ENCODE data around the gene ASS1.

The ASS1 gene

DNA sequence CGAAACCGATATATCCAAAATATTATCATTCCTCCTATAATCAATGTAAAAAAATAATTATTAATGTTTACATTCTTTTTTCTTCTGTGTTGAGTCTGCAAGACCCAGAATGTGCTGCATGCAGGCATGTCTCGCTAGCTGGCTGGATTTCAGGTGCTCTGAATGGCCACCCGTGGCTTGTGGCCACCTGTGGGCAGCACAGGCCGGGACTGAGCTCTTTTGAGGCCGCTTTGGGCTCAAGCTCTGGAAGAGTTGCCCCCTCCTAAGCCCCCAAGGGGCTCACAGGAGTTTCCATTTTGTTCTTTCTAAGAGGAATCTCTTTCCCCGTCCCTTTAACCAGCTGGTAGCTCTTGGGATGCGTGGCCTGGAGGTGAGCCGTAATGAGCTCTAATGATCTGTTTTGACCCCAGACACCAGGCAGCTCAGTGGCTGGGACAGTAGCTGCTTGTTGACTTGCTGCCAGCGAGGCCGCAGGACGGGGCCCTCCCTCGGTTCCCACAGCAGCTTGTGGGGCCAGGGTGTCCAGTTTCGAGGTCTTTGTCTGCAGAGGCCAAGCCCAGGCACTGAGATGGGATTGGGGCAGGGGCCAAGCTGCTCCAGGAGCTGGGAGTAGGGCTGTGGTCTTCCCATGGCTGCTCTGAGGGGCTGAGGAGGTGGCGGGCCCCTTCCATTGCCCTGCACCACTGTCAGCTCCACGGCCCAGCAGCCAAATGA is 20.8 kb downstream of the ASS1 start:
- Histone ChIP-seq H3K4me3 (no peak overlapping the region), H3K27ac (no peak overlapping the region)

DNA sequence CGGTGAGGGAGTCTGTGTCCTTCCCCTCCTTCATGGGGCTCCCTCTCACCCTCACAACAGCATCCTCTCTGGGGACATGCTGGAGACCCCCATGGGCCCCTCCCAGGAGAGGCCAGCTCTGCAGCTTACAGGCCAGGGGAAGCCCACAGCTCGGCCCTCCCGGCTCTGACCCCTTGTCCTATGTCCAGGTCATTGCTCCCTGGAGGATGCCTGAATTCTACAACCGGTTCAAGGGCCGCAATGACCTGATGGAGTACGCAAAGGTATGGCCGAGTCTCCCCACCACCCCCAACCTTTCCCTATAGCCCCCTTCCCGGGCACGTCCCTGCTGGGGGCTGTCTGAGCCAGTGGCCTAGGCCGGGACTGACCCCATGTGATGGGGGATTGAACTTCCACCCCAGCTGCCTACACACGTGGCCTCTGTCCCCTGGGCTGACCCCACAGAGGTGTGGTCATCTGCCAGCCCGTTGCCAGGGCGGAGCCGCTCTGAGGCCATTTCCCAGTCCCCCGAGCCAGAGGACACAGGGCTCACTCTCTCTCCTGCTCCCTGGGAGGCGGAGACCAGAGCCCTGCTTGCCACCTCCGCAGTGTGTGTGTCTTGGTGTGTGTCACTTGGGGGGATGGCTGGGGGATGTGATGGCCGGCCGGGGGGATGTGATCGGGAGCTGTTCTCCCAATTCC is 21.9 kb downstream of the ASS1 start:
- H3K27ac ChIP-seq, result no peak overlapping the region
- H3K4me3 ChIP-seq, result no peak overlapping the region

DNA sequence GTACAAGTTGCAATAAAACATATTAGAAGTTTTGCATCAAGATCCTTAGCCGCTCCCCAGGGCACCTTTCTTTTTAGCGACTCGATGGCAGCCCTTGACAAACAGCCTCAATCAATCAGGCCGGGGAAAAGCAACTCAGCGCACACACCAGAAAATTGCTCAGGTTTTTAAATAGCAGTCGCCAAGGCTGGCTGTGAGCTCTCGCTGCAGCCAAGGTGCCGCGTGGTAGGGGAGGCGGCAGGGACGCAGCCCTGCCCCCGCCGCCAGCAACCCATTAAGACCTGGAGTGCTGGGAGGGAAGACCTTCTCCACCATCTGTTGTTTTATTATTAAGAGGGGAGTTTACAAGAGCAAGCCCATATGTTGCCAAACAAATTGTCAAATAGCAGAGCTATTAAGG is 22.6 kb downstream of the ASS1 start:
- Histone ChIP-seq H3K4me3 (no peak overlapping the region), H3K27ac (no peak overlapping the region)

DNA sequence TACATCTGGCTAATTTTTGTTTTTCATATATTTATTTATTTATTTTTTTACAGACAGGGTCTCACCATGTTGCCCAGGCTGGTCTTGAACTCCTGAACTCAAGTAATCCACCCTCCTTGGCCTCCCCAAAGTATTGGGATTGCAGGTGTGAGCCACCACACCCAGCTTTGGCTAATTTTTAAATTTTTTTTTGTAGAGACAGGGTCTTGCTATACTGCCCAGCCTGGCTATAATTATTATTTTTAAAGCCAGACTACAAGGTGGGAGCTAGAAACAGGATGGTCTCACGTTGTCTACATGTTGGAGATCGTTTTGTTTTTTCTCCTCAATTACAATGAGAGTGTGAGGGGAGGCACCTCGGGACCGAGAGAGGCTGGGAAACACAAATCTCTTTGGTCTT is 23.8 kb downstream of the ASS1 start:
- Histone ChIP-seq H3K4me3 (no peak overlapping the region), H3K27ac (no peak overlapping the region)

DNA sequence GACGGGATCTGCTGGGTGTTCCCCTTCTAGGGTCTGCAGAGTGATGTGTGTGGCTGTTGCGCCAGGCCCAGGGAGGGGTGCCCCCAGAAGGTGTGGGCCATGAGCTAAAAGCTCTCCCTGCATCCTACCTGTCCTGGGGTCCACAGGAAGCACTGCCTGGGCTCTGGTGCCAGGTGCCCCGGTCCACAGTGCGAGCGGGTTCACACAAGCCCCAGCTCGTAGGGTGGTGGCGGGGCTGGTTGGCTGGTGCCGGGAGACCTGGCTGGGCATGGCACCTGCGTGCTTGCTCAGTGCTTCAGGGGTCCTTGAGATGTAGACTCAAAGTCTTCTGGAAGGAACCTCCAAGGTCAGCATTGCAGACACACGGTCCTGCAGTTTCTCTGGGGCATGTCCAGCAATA is 25.5 kb downstream of the ASS1 start:
- H3K4me3 ChIP-seq, result no peak overlapping the region
- H3K27ac ChIP-seq, result no peak overlapping the region

DNA sequence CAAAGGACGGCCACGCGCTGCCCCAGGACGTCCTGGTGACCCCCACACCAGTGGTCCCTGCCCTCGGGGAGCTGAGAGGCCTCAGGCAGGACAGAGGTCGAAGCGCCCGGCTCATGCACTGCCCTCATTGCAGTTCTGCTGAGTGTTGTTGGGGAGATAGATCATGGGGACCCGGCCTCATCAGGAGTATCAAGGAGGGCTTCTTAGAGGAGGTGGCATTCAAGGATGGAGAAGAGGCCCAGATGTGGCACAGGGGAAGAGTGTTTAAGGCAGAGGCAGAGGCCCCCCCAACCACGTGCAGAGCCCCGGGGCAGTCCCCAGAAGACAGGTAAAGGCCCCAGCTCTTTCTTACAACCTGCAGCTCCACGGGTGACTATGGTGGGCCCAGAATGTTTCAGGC is 26.2 kb downstream of the ASS1 start:
- no peak overlapping the region for H3K27ac ChIP-seq
- H3K4me3 ChIP-seq, result no peak overlapping the region

DNA sequence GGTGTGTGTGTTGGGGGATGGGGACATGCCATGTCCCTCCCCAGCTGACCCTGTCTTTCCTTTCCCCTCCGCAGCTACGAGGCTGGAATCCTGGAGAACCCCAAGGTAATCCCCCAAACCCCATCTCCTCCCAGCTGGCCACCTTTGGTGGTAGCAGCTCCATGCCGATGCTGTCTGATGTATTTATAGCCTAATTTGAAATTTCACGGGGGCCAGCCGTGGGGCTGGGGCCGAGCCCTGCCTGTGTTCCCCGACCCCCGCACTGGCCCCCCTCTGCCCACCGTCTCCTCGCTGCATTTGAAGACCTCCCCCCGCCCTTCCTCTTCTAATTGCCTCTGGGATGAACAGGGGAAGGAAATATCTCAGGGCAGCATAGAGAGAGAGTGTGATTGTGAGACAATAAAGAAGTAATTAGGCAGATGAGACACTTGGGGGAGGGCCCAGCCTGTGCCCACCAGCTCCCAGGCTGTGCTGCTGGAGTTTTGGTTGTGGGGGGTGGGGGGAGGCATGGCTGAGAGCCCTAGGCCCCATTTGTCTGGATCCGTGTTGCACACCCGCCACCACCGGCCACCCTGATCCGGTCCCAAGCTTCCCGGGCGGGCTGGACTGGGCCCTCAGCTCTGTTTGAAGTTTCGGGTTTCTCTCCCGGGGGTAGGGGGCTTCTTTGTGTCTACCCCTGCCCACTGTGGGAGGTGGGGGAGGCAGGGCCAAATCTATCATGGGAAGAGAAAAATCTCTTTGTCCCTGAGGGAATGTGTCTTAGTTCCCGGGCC is 26.8 kb downstream of the ASS1 start:
- no peak overlapping the region for H3K27ac ChIP-seq
- no peak overlapping the region for H3K4me3 ChIP-seq

DNA sequence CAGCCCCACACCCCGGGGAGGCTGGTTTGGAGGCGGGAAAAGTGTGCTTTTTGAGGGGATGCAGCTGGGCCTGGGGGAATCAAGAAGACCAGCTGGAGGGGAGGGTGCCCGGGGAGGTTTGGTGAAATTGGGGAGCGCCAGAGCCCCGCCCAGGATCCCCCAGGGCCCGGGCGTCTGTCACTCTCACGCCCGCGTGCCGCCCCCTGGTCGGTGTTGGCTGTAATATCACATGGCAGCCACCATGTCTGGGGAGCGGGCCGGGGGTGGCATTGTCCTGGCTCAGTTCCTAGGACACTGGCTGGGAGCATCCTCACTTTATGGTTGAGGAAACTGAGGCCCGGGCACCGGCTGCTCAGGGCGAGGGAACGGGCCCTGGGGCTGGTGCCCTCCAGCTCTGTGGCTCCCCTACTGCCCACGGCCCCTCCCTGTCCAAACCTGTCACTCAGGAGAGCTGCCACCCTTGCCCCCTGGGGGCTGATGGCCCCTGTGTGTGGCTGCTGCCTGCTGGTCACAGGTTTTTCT is 27.5 kb downstream of the ASS1 start:
- Histone ChIP-seq H3K4me3 (no peak overlapping the region), H3K27ac (no peak overlapping the region)

DNA sequence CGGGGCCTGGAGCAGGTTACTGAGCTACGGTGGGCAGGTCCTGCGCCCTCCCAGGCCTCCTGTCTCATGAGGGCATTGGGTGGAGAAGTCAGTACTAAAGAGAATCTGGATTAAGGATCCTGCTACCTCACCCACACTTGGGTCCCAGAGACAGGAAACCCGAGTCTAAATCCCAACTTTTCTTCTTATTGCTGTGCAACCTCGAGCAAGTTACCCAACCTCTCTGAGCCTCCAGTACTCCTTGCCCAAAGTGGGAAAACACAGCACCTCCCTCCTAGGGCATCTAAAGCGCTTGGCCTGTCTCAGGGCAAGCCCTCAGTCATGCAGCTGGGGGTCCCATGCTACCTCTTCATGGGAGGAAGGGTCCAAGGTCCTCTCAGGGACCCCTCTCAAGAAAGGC is 28.2 kb downstream of the ASS1 start:
- Histone ChIP-seq H3K4me3 (no peak overlapping the region), H3K27ac (no peak overlapping the region)

DNA sequence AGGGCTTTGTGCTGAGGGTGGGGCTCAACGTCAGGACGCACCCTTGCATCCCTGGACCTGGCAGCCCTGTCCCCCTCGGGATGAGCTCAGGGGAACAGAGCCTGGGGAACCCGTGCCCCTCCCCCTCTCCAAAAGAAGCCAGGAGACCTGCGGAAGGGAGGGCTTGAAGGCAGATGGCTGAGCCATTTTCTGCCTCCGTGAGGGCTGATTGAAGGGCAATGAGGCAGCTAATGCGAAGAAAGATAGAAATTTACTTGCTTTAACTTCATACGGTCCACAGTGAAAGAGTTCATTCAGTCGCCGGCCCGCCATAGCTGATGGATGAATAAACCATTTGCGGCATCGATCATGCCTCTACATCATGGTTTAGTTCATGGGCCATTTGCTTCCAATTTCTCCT is 28.8 kb downstream of the ASS1 start:
- no peak overlapping the region for H3K27ac ChIP-seq
- no peak overlapping the region for H3K4me3 ChIP-seq

DNA sequence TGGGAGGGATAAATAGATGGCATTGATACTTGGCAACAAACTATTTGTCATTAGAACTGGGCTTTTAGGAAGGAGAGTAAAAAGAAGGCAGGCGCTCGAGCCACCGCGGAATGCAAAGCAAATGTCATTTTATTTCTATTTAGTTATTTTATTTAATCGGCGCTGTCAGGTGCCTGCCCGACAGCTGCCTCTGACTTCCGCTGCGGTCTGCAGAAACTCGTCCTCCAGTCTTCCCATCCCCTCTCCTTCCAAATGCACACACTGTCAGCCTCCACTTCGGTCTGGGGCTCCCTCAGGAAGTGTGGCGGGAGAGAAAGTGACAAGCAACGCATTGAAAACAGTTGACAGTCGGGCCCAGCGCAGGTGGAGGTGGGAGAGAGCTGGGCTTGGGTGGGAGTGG is 29.3 kb downstream of the ASS1 start:
- H3K27ac ChIP-seq, result no peak overlapping the region
- no peak overlapping the region for H3K4me3 ChIP-seq

DNA sequence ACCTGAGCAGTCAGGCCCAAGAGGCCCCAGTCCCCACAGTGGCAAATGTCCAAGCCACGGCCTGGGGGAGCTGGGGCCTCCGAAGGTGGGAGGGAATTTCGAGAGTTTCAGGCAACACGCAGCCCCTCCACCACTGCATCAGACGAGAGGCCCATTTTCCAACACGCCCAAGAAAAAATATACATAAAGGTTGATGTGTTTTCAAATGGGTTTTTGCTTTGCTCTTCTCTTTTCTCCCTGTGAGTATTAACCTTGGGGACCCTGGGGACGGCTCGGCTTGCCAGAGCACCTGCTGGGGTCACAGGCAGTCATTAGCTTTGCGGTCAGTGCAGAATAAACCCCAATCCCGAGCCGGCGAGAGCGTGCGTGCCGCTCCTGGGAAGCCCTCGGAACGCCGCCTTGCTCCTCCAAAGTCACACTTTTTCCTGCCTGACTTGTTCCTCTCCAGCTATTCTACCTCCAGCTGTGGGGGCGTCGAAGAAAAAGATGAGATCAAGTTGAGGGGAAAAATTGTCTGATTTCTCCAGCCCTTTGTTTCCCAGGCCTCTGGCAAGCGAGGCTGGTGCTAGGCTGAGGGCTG is 31.5 kb downstream of the ASS1 start:
- Histone ChIP-seq H3K4me3 (no peak overlapping the region), H3K27ac (no peak overlapping the region)

DNA sequence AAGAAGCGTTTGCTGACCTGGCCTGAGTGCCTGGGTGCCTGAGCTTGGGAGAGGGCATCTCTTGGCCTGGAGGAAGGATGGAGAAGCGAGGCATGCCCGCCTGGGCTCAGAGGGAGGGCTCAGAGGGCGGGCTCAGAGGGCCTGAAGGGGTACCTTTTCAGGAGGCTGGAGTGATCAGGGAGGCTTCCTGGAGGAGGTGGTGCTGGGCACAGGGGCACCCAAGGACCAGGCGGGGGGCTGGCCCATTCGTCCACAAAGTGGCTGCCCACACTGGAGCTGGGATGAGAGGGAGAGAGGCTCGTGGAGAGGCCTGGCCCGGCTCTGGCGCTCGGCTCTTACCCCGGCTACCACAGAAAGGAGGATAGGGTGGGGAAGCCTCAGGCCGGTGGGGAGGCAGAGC is 32.8 kb downstream of the ASS1 start:
- no peak overlapping the region for H3K27ac ChIP-seq
- H3K4me3 ChIP-seq, result no peak overlapping the region

DNA sequence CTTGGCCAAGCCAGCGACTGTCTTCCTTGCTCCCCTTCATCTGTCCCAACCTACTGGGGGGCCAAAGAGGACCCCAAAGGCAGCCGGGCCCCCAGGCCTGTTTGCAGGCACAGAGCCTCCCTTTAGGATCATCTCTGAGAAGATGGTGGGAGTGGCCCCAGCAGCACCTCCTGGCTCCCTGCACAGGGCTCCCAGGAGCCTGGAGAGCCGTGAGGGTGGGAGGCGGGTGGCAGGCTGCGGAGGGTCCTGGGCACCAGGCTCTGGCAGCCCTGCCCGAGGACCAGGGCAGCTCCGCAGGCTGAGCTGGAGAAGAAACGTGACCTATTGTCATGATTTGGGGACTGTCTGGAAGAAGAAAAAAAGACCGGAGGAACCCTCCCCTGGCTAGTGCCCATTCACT is 33.4 kb downstream of the ASS1 start:
- H3K27ac ChIP-seq, result no peak overlapping the region
- no peak overlapping the region for H3K4me3 ChIP-seq

DNA sequence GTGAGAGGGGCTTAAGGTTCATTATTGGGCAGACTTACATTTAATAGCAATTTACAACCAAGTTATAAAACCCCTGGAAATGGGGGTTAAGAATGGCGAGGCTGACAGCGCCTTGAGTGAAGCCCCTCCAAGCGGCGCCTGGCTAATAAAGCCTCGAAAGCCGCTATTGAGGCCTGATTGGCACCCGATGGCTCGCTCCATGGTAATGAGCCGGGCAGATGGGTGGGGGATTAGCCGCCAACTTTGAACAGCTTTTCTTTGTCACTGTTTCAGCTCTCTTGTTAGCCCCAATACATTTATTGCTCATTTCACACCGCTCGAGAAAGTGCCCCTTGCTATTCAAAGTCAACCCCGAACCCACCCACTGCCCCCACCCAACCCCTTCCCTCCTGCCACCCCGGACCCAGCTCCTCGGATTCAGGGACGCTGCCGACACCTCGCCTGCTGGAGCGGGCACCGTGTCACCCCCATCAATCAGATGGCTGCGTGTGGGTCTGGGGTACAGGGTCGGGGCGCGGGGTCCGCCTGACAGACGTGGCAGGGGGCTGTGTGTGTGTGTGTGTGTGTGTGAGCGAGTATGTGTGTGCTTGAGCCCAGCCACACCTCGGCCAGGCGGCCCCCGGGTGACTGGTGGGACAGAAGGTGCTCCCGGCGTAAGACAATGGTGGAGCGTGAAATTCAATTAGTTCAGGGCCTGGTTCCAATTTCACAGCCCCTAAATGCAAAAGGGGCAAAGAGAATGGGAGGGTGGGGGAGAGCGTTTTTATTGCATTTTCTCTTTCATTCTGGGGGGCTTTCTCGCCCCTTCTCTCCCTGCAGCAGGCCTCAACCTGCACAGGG is 34.2 kb downstream of the ASS1 start:
- Histone ChIP-seq H3K4me3 (no peak overlapping the region), H3K27ac (no peak overlapping the region)

DNA sequence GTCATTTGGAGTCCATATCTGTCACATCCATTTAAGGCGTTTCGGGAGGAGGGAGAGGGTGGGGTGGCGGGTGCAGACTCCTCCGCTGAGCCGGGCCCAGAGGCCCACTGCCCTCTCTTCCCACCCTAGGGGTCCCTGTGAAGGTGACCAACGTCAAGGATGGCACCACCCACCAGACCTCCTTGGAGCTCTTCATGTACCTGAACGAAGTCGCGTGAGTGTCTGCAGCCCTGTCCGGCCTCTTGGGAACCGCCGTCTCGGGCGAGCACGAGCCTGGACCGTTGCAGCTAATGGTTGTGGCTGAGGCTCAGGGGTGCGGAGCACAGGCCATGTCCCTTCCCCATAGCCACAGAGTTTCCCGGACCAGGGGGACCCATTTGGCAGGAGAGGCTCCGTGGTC is 34.8 kb downstream of the ASS1 start:
- H3K27ac ChIP-seq, result no peak overlapping the region
- H3K4me3 ChIP-seq, result no peak overlapping the region

DNA sequence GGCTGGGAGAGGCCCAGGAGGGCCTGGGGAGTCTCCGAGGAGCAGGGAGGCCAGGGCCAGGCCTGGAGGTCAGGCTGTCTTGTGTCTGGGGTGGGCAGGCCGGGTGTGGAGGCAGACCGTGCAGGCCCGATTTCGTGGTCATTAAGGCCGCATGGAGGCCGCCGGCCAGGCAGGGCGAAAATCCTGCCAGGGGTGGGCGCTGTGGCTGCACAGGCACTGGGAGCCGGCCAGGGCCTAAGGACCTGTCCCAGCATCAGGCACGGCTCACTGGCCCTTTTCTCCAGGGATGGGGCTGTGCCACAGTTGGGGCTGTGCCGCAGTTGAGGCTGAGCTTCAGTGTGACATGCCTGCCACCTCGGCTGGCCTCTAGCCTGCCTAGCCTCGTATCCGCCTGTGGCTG is 35.9 kb downstream of the ASS1 start:
- no peak overlapping the region for H3K4me3 ChIP-seq
- H3K27ac ChIP-seq, result no peak overlapping the region

DNA sequence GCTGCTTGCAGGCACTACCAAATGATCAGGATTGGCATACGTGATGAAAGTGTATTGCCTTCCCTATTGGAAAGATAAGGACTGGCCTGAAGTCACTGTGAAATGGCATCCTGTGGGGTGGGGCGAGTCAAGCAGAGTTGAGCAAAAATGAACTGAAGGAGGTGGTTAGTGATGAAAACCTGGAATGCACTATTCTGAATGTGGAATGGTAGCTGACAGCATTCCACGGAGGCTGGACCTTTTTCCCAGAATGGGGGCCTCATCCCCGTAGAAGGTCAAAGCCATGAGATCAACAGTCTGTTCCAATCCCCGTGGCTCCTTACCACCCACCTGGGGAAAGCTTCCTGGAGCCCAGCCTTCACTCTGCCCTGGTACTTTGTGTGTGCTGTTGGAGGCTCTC is 37.7 kb downstream of the ASS1 start:
- Histone ChIP-seq H3K4me3 (no peak overlapping the region), H3K27ac (no peak overlapping the region)

DNA sequence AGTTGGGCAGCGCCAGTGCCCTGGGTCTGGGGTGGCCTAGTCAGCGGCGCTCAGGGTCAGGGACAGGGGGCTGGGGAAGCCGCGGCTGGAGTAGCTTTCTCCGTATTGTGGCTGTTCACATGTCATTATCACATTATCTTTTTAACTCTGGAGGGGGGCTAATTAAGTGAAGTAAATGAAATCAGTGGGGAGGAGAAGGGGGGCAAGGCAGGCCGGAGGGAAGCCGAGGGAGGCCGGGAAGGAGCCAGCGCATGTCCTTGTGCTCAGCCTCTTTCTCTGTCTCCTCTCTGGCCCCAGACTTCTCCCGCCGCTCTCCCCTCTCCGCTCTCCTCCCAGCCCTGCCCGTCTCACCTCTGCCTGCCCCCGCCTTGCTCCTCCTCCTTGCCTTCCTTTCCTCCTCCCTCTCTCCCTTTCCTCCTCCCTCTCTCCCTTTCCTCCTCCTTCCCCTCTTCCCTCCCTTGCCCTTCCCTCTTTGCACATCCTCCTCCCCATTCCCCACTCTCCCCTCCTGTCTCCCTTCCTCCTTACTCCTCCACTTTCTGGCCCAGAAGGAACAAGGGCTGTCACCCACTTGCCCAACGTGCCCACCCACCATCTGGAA is 38.7 kb downstream of the ASS1 start:
- Histone ChIP-seq H3K27ac (no peak overlapping the region), H3K4me3 (no peak overlapping the region)

All from skin epidermis (tissue), 12 donors.